Measurements from ENCODE around the gene SEMA4D.

- TF ChIP-seq YY1 (IDR thresholded peaks at IDR 0.05; ENCODE audit: insufficient read depth, insufficient read length): no peak
- no peak for TF ChIP-seq SUZ12 (IDR thresholded peaks at IDR 0.05; ENCODE audit: extremely low read depth, insufficient read depth, insufficient read length)
- no peak for TF ChIP-seq ZNF274 (IDR thresholded peaks at IDR 0.05; ENCODE audit: low read depth, low read length)
Observed at GRCh38 chr9:89513837-89514236, 15.9 kb upstream of the SEMA4D start.

Measured in NT2/D1 (cell line).